SK-N-SH (cell line): ENCODE data around the gene DDO. TPM values are rescaled to one million over a fixed set of nuclear protein-coding genes. Genes with fewer than 3 reads are reported as not detected.

Source experiments
- CTCF ChIA-PET: fragments of 300-600, 350-600 bp; formaldehyde crosslinking; extraction: SDS; loops from one replicate; lab custom pipeline; 2021; lab: Yijun Ruan, JAX
- POLR2A ChIA-PET: fragments of 350-600 bp; sonication (Branson Sonifier 250); formaldehyde crosslinking; extraction: SDS; loops from one replicate; lab custom pipeline; 2020; ENCODE audit warnings: antibody characterized with exemption, inconsistent platforms; lab: Yijun Ruan, JAX
- DNase-seq: peaks from one replicate; pipeline ENCODE4 v3.0.0; 2012
- H2AFZ ChIP-seq: fragments of 200-600 bp; sonication (generic); 2 replicates; pipeline ENCODE4 v1.8.1; 2016; ENCODE audit warnings: antibody characterized with exemption, mild to moderate bottlenecking, low read depth
- H3F3A ChIP-seq: fragments of 200-600 bp; sonication (generic); replicated peaks from 2 replicates; pipeline ENCODE3; 2016; ENCODE audit warnings: antibody characterized with exemption, mild to moderate bottlenecking; ENCODE audit not compliant: insufficient read depth
- H3K27ac ChIP-seq, 2 experiments: fragments of 200-500 bp in 1 of 2; fragments of 200-600 bp in 1 of 2; sonication (Bioruptor generic) in 1 of 2; sonication (generic), shearing (Covaris generic) in 1 of 2; 2 replicates each; pipeline versions ENCODE4 v1.5.1 to v1.6.1; 2014 to 2016; ENCODE audit warnings: low read depth in 2 of 2, inconsistent platforms in 1 of 2, low read length in 1 of 2, mild to moderate bottlenecking in 1 of 2, mixed read lengths in 1 of 2
- H3K27me3 ChIP-seq: fragments of 200-600 bp; sonication (generic), shearing (Covaris generic); 2 replicates; pipeline ENCODE4 v1.6.1; 2016; ENCODE audit warnings: mixed run types; ENCODE audit not compliant: insufficient read depth
- H3K36me3 ChIP-seq, 2 experiments: fragments of 200-500 bp in 1 of 2; fragments of 200-600 bp in 1 of 2; sonication (Bioruptor generic) in 1 of 2; sonication (generic) in 1 of 2; replicated peaks in 1 of 2; 2 replicates each; pipeline versions ENCODE3 to v1.5.1; 2014 to 2016; ENCODE audit warnings: low read length in 1 of 2, mild to moderate bottlenecking in 1 of 2; ENCODE audit not compliant: insufficient read depth in 2 of 2, control insufficient read depth in 1 of 2
- H3K4me1 ChIP-seq, 2 experiments: fragments of 200-500 bp in 1 of 2; fragments of 200-600 bp in 1 of 2; sonication (Bioruptor generic) in 1 of 2; sonication (generic), shearing (Covaris generic) in 1 of 2; 2 replicates each; pipeline versions ENCODE4 v1.5.1 to v1.6.1; 2014 to 2016; ENCODE audit warnings: low read depth in 1 of 2, low read length in 1 of 2, mixed run types in 1 of 2; ENCODE audit not compliant: insufficient read depth in 2 of 2, control insufficient read depth in 1 of 2
- H3K4me2 ChIP-seq: fragments of 200-600 bp; sonication (generic), shearing (Covaris generic); 2 replicates; pipeline ENCODE4 v1.6.1; 2017; ENCODE audit warnings: mixed run types
- H3K4me3 ChIP-seq, 2 experiments: fragments of 200-500 bp in 1 of 2; fragments of 200-600 bp in 1 of 2; sonication (Bioruptor generic) in 1 of 2; sonication (generic), shearing (Covaris generic) in 1 of 2; 2 replicates each; pipeline versions ENCODE4 v1.5.1 to v1.8.1; 2014 to 2016; ENCODE audit warnings: low read depth in 2 of 2, inconsistent platforms in 1 of 2, low read length in 1 of 2, mild to moderate bottlenecking in 1 of 2, mixed read lengths in 1 of 2, moderate library complexity in 1 of 2
- H3K79me2 ChIP-seq: fragments of 200-600 bp; sonication (generic); 2 replicates; pipeline ENCODE4 v1.8.1; 2017; ENCODE audit warnings: mild to moderate bottlenecking; ENCODE audit not compliant: insufficient read depth
- H3K9ac ChIP-seq: fragments of 200-600 bp; sonication (generic); 2 replicates; pipeline ENCODE4 v1.6.1; 2017; ENCODE audit warnings: mixed run types
- H3K9me2 ChIP-seq: fragments of 200-600 bp; sonication (generic); 2 replicates; pipeline ENCODE4 v1.6.1; 2017; ENCODE audit warnings: mixed run types
- H3K9me3 ChIP-seq: fragments of 200-600 bp; sonication (generic); 2 replicates; pipeline ENCODE4 v1.6.1; 2017; ENCODE audit warnings: mixed run types, mild to moderate bottlenecking, moderate library complexity
- H4K20me1 ChIP-seq: fragments of 200-600 bp; sonication (generic); 2 replicates; pipeline ENCODE4 v1.6.1; 2017; ENCODE audit warnings: mild to moderate bottlenecking, mixed run types; ENCODE audit not compliant: insufficient read depth
- CTCF ChIP-seq: fragments of 200-600 bp; sonication (generic); IDR thresholded peaks from 2 replicates; pipeline ENCODE4 v1.6.1; 2017; ENCODE audit warnings: antibody characterized with exemption, mild to moderate bottlenecking, moderate library complexity
- ELF1 ChIP-seq: IDR thresholded peaks from 2 replicates; pipeline ENCODE4 v1.4.0; 2012
- FOSL2 ChIP-seq: IDR thresholded peaks from 2 replicates; pipeline ENCODE4 v1.4.0; 2012; ENCODE audit warnings: low read depth, mild to moderate bottlenecking, moderate library complexity, borderline replicate concordance
- FOXJ3 ChIP-seq: sonication (generic); formaldehyde crosslinking; IDR thresholded peaks from 2 replicates; pipeline ENCODE4 v1.5.1; 2020; ENCODE audit warnings: mild to moderate bottlenecking, missing genetic modification reagents
- FOXM1 ChIP-seq: IDR thresholded peaks from 2 replicates; pipeline ENCODE4 v1.4.0; 2012; ENCODE audit warnings: low read depth, mild to moderate bottlenecking
- GABPA ChIP-seq: IDR thresholded peaks from 2 replicates; pipeline ENCODE4 v1.4.0; 2012; ENCODE audit warnings: low read depth, mild to moderate bottlenecking
- MEF2A ChIP-seq: IDR thresholded peaks from 2 replicates; pipeline ENCODE4 v1.4.0; 2012; ENCODE audit warnings: low read depth, borderline replicate concordance
- POLR2AphosphoS5 ChIP-seq: IDR thresholded peaks from 2 replicates; pipeline ENCODE4 v1.6.1; 2012; ENCODE audit warnings: low read depth, low read length
- RAD21 ChIP-seq: IDR thresholded peaks from 2 replicates; pipeline ENCODE4 v1.6.1; 2012; ENCODE audit warnings: mild to moderate bottlenecking, low read length
- RXRA ChIP-seq: IDR thresholded peaks from 2 replicates; pipeline ENCODE4 v1.4.0; 2012; ENCODE audit warnings: low read depth, mild to moderate bottlenecking, borderline replicate concordance
- SIN3A ChIP-seq: IDR thresholded peaks from 2 replicates; pipeline ENCODE4 v1.6.1; 2012; ENCODE audit warnings: low read depth, mild to moderate bottlenecking, low read length, moderate library complexity, borderline replicate concordance
- TAF1 ChIP-seq: IDR thresholded peaks from 2 replicates; pipeline ENCODE4 v1.6.1; 2012; ENCODE audit warnings: low read depth, mild to moderate bottlenecking, low read length, moderate library complexity, borderline replicate concordance
- TCF12 ChIP-seq: IDR thresholded peaks from 2 replicates; pipeline ENCODE4 v1.4.0; 2012
- USF1 ChIP-seq: IDR thresholded peaks from 2 replicates; pipeline ENCODE4 v1.4.0; 2012; ENCODE audit warnings: low read depth, borderline replicate concordance
- USF2 ChIP-seq: fragments of 150-350 bp; IDR thresholded peaks from 2 replicates; pipeline ENCODE4 v1.6.1; 2017; ENCODE audit warnings: antibody characterized with exemption, low read length, low read depth, borderline replicate concordance
- YY1 ChIP-seq: IDR thresholded peaks from 2 replicates; pipeline ENCODE4 v1.4.0; 2012; ENCODE audit warnings: low read depth, mild to moderate bottlenecking
- ZBTB33 ChIP-seq: IDR thresholded peaks from 2 replicates; pipeline ENCODE4 v1.4.0; 2012; ENCODE audit warnings: low read depth, borderline replicate concordance
- WGBS: methylation state at CpG from one replicate; pipeline ENCODE4 v1.1.6; 2017; ENCODE audit warnings: low lambda C conversion rate; 5-methylcytosine and 5-hydroxymethylcytosine counted together
- polyA plus RNA-seq, 3 experiments: library from polyadenylated mRNA; depleted of rRNA; stranded (reverse); fragments of >200 nt; gene quantifications; 2 replicates each; pipeline ENCODE4 v1.2.3, GENCODE V29; 2012
- TF ChIP-seq, protein P1 (sequence below): fragments of 150-350 bp; IDR thresholded peaks from 2 replicates; pipeline ENCODE4 v1.6.1; 2016; ENCODE audit warnings: mild to moderate bottlenecking, low read depth, low read length
- TF ChIP-seq, protein P2 (sequence below): IDR thresholded peaks from 2 replicates; pipeline ENCODE4; 2012

The DDO gene
- polyA plus RNA-seq, 1 of the 3 experiments (the other 2 are of a cell fraction) = 0.79 TPM

- no peak for DNase-seq
- no peak overlapping the region for H3K9ac ChIP-seq
- no peak overlapping the region for H3K4me3 ChIP-seq
- H3K4me2 ChIP-seq = no peak overlapping the region
- no peaks in the 10 kb centered on the region for H4K20me1 ChIP-seq
- H3K27me3 ChIP-seq = no peaks in the 10 kb centered on the region
- ChIA-PET POLR2A (no interaction called here), CTCF (no interaction called here)
- H3K36me3 ChIP-seq = no peaks in the 10 kb centered on the region
- H2AFZ ChIP-seq = no peak overlapping the region
- no peak overlapping the region for H3K27ac ChIP-seq
- H3F3A ChIP-seq = no peaks in the 10 kb centered on the region
- no peaks in the 10 kb centered on the region for H3K9me3 ChIP-seq
- no peaks in the 10 kb centered on the region for H3K9me2 ChIP-seq
- no peaks in the 10 kb centered on the region for H3K79me2 ChIP-seq
- 27% methylated on average over 4 of the region's 4 CpGs for WGBS
- no peaks in the 10 kb centered on the region; a peak in 1 of 4 replicates for H3K4me1 ChIP-seq
- TF ChIP-seq MEF2A (no peak), SIN3A (no peak), ZBTB33 (no peak), TCF12 (no peak), RAD21 (no peak), ELF1 (no peak), FOXM1 (no peak), POLR2AphosphoS5 (no peak), FOSL2 (no peak), CTCF (no peak), FOXJ3 (CRISPR knock-in tag) (no peak), USF2 (no peak), TAF1 (no peak), YY1 (no peak), USF1 (no peak), RXRA (no peak), GABPA (no peak)
- TF ChIP-seq, protein P1, sequence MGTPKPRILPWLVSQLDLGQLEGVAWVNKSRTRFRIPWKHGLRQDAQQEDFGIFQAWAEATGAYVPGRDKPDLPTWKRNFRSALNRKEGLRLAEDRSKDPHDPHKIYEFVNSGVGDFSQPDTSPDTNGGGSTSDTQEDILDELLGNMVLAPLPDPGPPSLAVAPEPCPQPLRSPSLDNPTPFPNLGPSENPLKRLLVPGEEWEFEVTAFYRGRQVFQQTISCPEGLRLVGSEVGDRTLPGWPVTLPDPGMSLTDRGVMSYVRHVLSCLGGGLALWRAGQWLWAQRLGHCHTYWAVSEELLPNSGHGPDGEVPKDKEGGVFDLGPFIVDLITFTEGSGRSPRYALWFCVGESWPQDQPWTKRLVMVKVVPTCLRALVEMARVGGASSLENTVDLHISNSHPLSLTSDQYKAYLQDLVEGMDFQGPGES = no peak
- TF ChIP-seq, protein P2, sequence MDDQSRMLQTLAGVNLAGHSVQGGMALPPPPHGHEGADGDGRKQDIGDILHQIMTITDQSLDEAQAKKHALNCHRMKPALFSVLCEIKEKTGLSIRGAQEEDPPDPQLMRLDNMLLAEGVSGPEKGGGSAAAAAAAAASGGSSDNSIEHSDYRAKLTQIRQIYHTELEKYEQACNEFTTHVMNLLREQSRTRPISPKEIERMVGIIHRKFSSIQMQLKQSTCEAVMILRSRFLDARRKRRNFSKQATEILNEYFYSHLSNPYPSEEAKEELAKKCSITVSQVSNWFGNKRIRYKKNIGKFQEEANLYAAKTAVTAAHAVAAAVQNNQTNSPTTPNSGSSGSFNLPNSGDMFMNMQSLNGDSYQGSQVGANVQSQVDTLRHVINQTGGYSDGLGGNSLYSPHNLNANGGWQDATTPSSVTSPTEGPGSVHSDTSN = no peak
These were observed 20.2 kb downstream of the DDO start for GRCh38 chr6:110395221-110395620.
